ENCODE data around the gene ZBTB16.

- TF ChIP-seq, protein P1, sequence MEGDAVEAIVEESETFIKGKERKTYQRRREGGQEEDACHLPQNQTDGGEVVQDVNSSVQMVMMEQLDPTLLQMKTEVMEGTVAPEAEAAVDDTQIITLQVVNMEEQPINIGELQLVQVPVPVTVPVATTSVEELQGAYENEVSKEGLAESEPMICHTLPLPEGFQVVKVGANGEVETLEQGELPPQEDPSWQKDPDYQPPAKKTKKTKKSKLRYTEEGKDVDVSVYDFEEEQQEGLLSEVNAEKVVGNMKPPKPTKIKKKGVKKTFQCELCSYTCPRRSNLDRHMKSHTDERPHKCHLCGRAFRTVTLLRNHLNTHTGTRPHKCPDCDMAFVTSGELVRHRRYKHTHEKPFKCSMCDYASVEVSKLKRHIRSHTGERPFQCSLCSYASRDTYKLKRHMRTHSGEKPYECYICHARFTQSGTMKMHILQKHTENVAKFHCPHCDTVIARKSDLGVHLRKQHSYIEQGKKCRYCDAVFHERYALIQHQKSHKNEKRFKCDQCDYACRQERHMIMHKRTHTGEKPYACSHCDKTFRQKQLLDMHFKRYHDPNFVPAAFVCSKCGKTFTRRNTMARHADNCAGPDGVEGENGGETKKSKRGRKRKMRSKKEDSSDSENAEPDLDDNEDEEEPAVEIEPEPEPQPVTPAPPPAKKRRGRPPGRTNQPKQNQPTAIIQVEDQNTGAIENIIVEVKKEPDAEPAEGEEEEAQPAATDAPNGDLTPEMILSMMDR (IDR thresholded peaks at IDR 0.05; ENCODE audit: extremely low read depth in 1 of 2, insufficient read depth in 1 of 2, low read depth in 1 of 2, low read length in 2 of 2), result no peak
- TF ChIP-seq POLR2AphosphoS5 (IDR thresholded peaks at IDR 0.05; ENCODE audit: insufficient read depth, low read depth, low read length) (no peak), POLR2A (IDR thresholded peaks at IDR 0.05; ENCODE audit: low read depth, low read length) (no peak), EZH2 (IDR thresholded peaks at IDR 0.05; ENCODE audit: borderline replicate concordance, low read depth, low read length, severe bottlenecking) (no peak), FOS (IDR thresholded peaks at IDR 0.05; ENCODE audit: borderline replicate concordance, insufficient read depth, low read length) (no peak), GATA2 (IDR thresholded peaks at IDR 0.05; ENCODE audit: insufficient read depth, insufficient read length, low read depth, low read length) (no peak)
- TF ChIP-seq, protein P2, sequence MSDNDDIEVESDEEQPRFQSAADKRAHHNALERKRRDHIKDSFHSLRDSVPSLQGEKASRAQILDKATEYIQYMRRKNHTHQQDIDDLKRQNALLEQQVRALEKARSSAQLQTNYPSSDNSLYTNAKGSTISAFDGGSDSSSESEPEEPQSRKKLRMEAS (IDR thresholded peaks at IDR 0.05; ENCODE audit: insufficient read depth, insufficient read length), result no peak
These were observed 1.9 kb upstream of the ZBTB16 start for GRCh38 chr11:114057605-114058004.

All from endothelial cell of umbilical vein (primary cell).